IMR-90 (cell line): ENCODE results near the gene PGS1.

Experiments used
- CEBPB ChIP-seq: IDR thresholded peaks from 2 replicates; pipeline ENCODE4 v1.6.1; 2012; ENCODE audit warnings: low read depth, low read length, improper control_type of control experiment
- CHD1 ChIP-seq: IDR thresholded peaks from 2 replicates; pipeline ENCODE4 v1.6.1; 2012; ENCODE audit warnings: low read depth, low read length, improper control_type of control experiment
- FOS ChIP-seq: fragments of 150-350 bp; IDR thresholded peaks from 2 replicates; pipeline ENCODE4 v1.6.1; 2016; ENCODE audit warnings: low read depth, low read length
- MAFK ChIP-seq: IDR thresholded peaks from 2 replicates; pipeline ENCODE4 v1.6.1; 2012; ENCODE audit warnings: low read depth, low read length, improper control_type of control experiment
- MAZ ChIP-seq: IDR thresholded peaks from 2 replicates; pipeline ENCODE4 v1.6.1; 2012; ENCODE audit warnings: low read depth, mild to moderate bottlenecking, low read length, improper control_type of control experiment, moderate library complexity, borderline replicate concordance
- MXI1 ChIP-seq: IDR thresholded peaks from 2 replicates; pipeline ENCODE4 v1.6.1; 2012; ENCODE audit warnings: low read depth, mild to moderate bottlenecking, low read length, moderate library complexity, borderline replicate concordance
- POLR2A ChIP-seq: IDR thresholded peaks from 2 replicates; pipeline ENCODE4 v1.6.1; 2012; ENCODE audit warnings: mild to moderate bottlenecking, low read depth, low read length
- RAD21 ChIP-seq: IDR thresholded peaks from 2 replicates; pipeline ENCODE4 v1.6.1; 2012; ENCODE audit warnings: low read length, improper control_type of control experiment
- RFX5 ChIP-seq: IDR thresholded peaks from 2 replicates; pipeline ENCODE4 v1.8.0; 2012; ENCODE audit warnings: low read depth, mild to moderate bottlenecking, low read length, moderate library complexity
- SMC3 ChIP-seq: fragments of 150-350 bp; IDR thresholded peaks from 2 replicates; pipeline ENCODE4 v1.6.1; 2016; ENCODE audit warnings: low read depth, mild to moderate bottlenecking, antibody characterized with exemption, low read length, moderate library complexity
- TF ChIP-seq, protein P1 (sequence below): conservative IDR thresholded peaks from 2 replicates; pipeline ENCODE4 v1.5.1; 2012; ENCODE audit warnings: mild to moderate bottlenecking, low read depth, low read length, improper control_type of control experiment
- TF ChIP-seq, protein P2 (sequence below): fragments of 150-350 bp; IDR thresholded peaks from 2 replicates; pipeline ENCODE4 v1.6.1; 2016; ENCODE audit warnings: low read depth, mild to moderate bottlenecking, low read length, moderate library complexity, borderline replicate concordance
- TF ChIP-seq, protein P3 (sequence below): fragments of 150-350 bp; IDR thresholded peaks from 2 replicates; pipeline ENCODE4 v1.6.1; 2017; ENCODE audit warnings: mild to moderate bottlenecking, antibody characterized with exemption, low read length, low read depth

DNA sequence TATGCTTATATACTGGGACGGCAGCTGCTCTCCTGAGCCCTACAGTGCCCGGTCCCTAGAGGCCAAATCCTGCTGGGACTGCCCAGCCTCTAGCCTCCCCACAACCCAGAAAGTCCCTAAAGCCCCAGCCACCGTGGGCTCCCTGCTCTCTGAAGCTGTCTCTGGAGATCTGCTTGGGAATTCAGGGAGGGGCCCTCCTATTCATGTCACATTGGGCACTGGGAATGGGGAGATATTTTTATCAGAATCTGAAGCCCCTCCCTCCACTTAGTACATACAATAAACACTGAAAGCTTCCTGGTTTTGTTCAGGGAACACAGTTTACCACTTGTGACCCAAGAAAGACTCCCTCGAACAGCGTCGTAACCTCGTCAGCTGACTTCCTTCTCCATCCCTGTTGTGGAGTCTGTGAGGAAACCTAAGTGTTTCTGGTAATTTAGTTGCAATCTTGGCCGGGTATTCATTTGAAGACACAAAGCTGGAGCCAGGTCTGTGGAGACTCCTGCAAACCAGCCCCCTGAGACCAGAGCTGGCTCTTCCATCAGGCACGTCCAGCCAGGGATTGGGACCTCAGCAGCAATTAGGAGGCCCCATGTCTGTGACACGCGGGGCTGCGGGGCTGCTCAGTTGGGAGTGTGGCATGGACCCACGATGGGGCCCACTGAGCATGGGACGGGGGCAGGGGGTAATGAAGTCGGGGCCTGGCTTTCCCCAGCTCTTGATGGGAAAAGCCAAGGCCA is 38.5 kb downstream of the PGS1 start:
- TF ChIP-seq, protein P1, sequence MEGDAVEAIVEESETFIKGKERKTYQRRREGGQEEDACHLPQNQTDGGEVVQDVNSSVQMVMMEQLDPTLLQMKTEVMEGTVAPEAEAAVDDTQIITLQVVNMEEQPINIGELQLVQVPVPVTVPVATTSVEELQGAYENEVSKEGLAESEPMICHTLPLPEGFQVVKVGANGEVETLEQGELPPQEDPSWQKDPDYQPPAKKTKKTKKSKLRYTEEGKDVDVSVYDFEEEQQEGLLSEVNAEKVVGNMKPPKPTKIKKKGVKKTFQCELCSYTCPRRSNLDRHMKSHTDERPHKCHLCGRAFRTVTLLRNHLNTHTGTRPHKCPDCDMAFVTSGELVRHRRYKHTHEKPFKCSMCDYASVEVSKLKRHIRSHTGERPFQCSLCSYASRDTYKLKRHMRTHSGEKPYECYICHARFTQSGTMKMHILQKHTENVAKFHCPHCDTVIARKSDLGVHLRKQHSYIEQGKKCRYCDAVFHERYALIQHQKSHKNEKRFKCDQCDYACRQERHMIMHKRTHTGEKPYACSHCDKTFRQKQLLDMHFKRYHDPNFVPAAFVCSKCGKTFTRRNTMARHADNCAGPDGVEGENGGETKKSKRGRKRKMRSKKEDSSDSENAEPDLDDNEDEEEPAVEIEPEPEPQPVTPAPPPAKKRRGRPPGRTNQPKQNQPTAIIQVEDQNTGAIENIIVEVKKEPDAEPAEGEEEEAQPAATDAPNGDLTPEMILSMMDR: no peak
- TF ChIP-seq RAD21 (no peak), RFX5 (no peak), CHD1 (no peak), SMC3 (no peak), CEBPB (no peak), MAZ (no peak), FOS (no peak), POLR2A (no peak), MAFK (no peak), MXI1 (no peak)
- TF ChIP-seq, protein P2, sequence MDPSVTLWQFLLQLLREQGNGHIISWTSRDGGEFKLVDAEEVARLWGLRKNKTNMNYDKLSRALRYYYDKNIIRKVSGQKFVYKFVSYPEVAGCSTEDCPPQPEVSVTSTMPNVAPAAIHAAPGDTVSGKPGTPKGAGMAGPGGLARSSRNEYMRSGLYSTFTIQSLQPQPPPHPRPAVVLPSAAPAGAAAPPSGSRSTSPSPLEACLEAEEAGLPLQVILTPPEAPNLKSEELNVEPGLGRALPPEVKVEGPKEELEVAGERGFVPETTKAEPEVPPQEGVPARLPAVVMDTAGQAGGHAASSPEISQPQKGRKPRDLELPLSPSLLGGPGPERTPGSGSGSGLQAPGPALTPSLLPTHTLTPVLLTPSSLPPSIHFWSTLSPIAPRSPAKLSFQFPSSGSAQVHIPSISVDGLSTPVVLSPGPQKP: no peak
- TF ChIP-seq, protein P3, sequence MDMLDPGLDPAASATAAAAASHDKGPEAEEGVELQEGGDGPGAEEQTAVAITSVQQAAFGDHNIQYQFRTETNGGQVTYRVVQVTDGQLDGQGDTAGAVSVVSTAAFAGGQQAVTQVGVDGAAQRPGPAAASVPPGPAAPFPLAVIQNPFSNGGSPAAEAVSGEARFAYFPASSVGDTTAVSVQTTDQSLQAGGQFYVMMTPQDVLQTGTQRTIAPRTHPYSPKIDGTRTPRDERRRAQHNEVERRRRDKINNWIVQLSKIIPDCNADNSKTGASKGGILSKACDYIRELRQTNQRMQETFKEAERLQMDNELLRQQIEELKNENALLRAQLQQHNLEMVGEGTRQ: no peak
